A673 (cell line): ENCODE results near the gene IFNL2. TPM values are rescaled to one million over a fixed set of nuclear protein-coding genes. Genes with fewer than 3 reads are reported as not detected.

Source experiments
- BruUV-seq: library from RNA; stranded (reverse); fragments of 400-500 nt; replicated peaks from 2 replicates; lab custom pipeline; 2021; lab: Mats Ljungman, UMichigan
- CTCF ChIA-PET: fragments of 300-600 bp; sonication (Branson Sonifier 250); formaldehyde crosslinking; loops from one replicate; lab custom pipeline; 2022; ENCODE audit warnings: antibody characterized with exemption; lab: Charles Lee
- POLR2A ChIA-PET: fragments of 300-600 bp; sonication (Branson Sonifier 250); formaldehyde crosslinking; loops from one replicate; lab custom pipeline; 2022; ENCODE audit warnings: antibody characterized with exemption; ENCODE audit not compliant: low non-redundant PET; lab: Charles Lee
- DNase-seq: peaks from one replicate; pipeline ENCODE4 v3.0.0-alpha.2; 2015; ENCODE audit warnings: low spot score
- H3K27ac ChIP-seq: fragments of 200-600 bp; sonication (generic); 2 replicates; pipeline ENCODE4 v1.5.1; 2016; ENCODE audit warnings: mixed run types, low read depth, mild to moderate bottlenecking, mixed read lengths, antibody characterized with exemption, low read length; ENCODE audit not compliant: poor library complexity, severe bottlenecking
- H3K27me3 ChIP-seq: fragments of 200-600 bp; sonication (generic); replicated peaks from 2 replicates; pipeline ENCODE4 v1.6.1; 2017; ENCODE audit warnings: mixed run types, low read depth, mild to moderate bottlenecking, mixed read lengths, antibody characterized with exemption, low read length; ENCODE audit not compliant: insufficient read depth, poor library complexity
- H3K36me3 ChIP-seq: fragments of 200-600 bp; sonication (generic); 2 replicates; pipeline ENCODE4 v1.6.1; 2016; ENCODE audit warnings: mixed run types, mild to moderate bottlenecking, mixed read lengths, antibody characterized with exemption, low read length; ENCODE audit not compliant: insufficient read depth, poor library complexity, severe bottlenecking
- H3K4me1 ChIP-seq: fragments of 200-600 bp; sonication (generic); 2 replicates; pipeline ENCODE4 v1.6.1; 2017; ENCODE audit warnings: mixed run types, mild to moderate bottlenecking, mixed read lengths, antibody characterized with exemption, low read length; ENCODE audit not compliant: insufficient read depth, poor library complexity, severe bottlenecking
- H3K4me3 ChIP-seq: fragments of 200-600 bp; sonication (generic); 2 replicates; pipeline ENCODE4 v1.5.1; 2016; ENCODE audit warnings: low read depth, mixed run types, mild to moderate bottlenecking, mixed read lengths, low read length; ENCODE audit not compliant: poor library complexity, severe bottlenecking
- H3K9me3 ChIP-seq: fragments of 200-600 bp; sonication (generic); 2 replicates; pipeline ENCODE4 v1.6.1; 2016; ENCODE audit warnings: mixed run types, low read depth, mild to moderate bottlenecking, mixed read lengths, antibody characterized with exemption, low read length; ENCODE audit not compliant: poor library complexity, severe bottlenecking
- EZH2 ChIP-seq: fragments of 200-600 bp; sonication (generic); IDR thresholded peaks from 2 replicates; pipeline ENCODE4 v1.6.1; 2017; ENCODE audit warnings: borderline replicate concordance, low read depth, mild to moderate bottlenecking, mixed read lengths, antibody characterized with exemption, low read length; ENCODE audit not compliant: poor library complexity, severe bottlenecking
- intact Hi-C: fragments of 100-400 bp; cut with micrococcal nuclease; formaldehyde crosslinking; loops from one replicate; pipeline ENCODE4 v1.10.0; 2022; ENCODE audit not compliant: unreplicated experiment
- total RNA-seq: library from RNA; stranded (reverse); gene quantifications from 2 replicates; pipeline ENCODE4 v1.2.3, GENCODE V29; 2021
- TF ChIP-seq, protein P1 (sequence below): fragments of 300-800, 200-600 bp; sonication (generic); conservative IDR thresholded peaks from 2 replicates; pipeline ENCODE4 v1.5.1; 2017; ENCODE audit warnings: low read depth, mild to moderate bottlenecking, antibody characterized with exemption, low read length, moderate library complexity, mixed read lengths

Gene IFNL2
- total RNA-seq, 1 experiment from 2014 or later, result not detected

GRCh38 chr19:39251081-39251480 lies 17.1 kb upstream of the IFNL2 start:
- no peak for DNase-seq
- Histone ChIP-seq H3K27me3 (peaks cover 45% of the 10 kb centered on the region), H3K9me3 (no peaks in the 10 kb centered on the region), H3K27ac (no peak overlapping the region), H3K4me3 (no peak overlapping the region), H3K4me1 (no peaks in the 10 kb centered on the region), H3K36me3 (no peaks in the 10 kb centered on the region)
- CTCF ChIA-PET, result no interaction called here
- intact Hi-C loops, result no loop called here
- POLR2A ChIA-PET, result interaction anchor here (0.6 kb wide), 1 partner anchor 8 kb away, joined by 4 read pairs; no protein-coding TSS in a partner anchor
- TF ChIP-seq, protein P1, sequence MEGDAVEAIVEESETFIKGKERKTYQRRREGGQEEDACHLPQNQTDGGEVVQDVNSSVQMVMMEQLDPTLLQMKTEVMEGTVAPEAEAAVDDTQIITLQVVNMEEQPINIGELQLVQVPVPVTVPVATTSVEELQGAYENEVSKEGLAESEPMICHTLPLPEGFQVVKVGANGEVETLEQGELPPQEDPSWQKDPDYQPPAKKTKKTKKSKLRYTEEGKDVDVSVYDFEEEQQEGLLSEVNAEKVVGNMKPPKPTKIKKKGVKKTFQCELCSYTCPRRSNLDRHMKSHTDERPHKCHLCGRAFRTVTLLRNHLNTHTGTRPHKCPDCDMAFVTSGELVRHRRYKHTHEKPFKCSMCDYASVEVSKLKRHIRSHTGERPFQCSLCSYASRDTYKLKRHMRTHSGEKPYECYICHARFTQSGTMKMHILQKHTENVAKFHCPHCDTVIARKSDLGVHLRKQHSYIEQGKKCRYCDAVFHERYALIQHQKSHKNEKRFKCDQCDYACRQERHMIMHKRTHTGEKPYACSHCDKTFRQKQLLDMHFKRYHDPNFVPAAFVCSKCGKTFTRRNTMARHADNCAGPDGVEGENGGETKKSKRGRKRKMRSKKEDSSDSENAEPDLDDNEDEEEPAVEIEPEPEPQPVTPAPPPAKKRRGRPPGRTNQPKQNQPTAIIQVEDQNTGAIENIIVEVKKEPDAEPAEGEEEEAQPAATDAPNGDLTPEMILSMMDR, result no peak
- no peak for TF ChIP-seq EZH2
- no TSS peak for BruUV-seq

GRCh38 chr19:39251846-39252245 lies 16.4 kb upstream of the IFNL2 start:
- TF ChIP-seq, protein P1, result no peak
- no peak for TF ChIP-seq EZH2

GRCh38 chr19:39252458-39252857 lies 15.7 kb upstream of the IFNL2 start:
- no peaks in the 10 kb centered on the region for H3K36me3 ChIP-seq
- BruUV-seq, result no TSS peak
- H3K27me3 ChIP-seq, result peaks cover 38% of the 10 kb centered on the region
- ChIA-PET POLR2A (no interaction called here), CTCF (no interaction called here)
- H3K4me3 ChIP-seq, result no peak overlapping the region
- no peaks in the 10 kb centered on the region for H3K4me1 ChIP-seq
- no peak for TF ChIP-seq EZH2
- TF ChIP-seq, protein P1, result no peak
- intact Hi-C loops, result no loop called here
- H3K27ac ChIP-seq, result no peak overlapping the region
- no peak for DNase-seq
- no peaks in the 10 kb centered on the region for H3K9me3 ChIP-seq

More at GRCh38 chr19:39251846-39252245, 16.4 kb upstream of the IFNL2 start:
- H3K36me3 ChIP-seq, result no peaks in the 10 kb centered on the region
- no peaks in the 10 kb centered on the region for H3K9me3 ChIP-seq
- BruUV-seq, result no TSS peak
- no peak overlapping the region for H3K27ac ChIP-seq
- no peak for DNase-seq
- ChIA-PET CTCF (no interaction called here), POLR2A (no interaction called here)
- peaks cover 44% of the 10 kb centered on the region for H3K27me3 ChIP-seq
- H3K4me1 ChIP-seq, result no peaks in the 10 kb centered on the region
- H3K4me3 ChIP-seq, result no peak overlapping the region
- intact Hi-C loops, result no loop called here
